Astrocyte (in vitro differentiated cells and primary cell): ENCODE data around the gene DENND4B. TPM values are rescaled to one million over a fixed set of nuclear protein-coding genes. Genes with fewer than 3 reads are reported as not detected.

ENCODE experiments used
- DNase-seq: peaks from one replicate; pipeline ENCODE4 v3.0.0-alpha.2; 2010; ENCODE audit warnings: low read depth
- FAIRE-seq: peaks from 2 replicates; lab custom pipeline; 2011; peaks lifted over from hg19 to GRCh38; lab: Jason Lieb, UNC
- H2AFZ ChIP-seq: 2 replicates; pipeline ENCODE4 v1.6.0; 2012; ENCODE audit warnings: low read depth, low read length, inconsistent platforms
- H3K27ac ChIP-seq: 2 replicates; pipeline ENCODE4 v1.5.1; 2011; ENCODE audit warnings: low read depth, low read length, inconsistent platforms
- H3K27me3 ChIP-seq: 2 replicates; pipeline ENCODE4 v1.6.0; 2011; ENCODE audit warnings: low read length, inconsistent platforms; ENCODE audit not compliant: insufficient read depth
- H3K36me3 ChIP-seq: 2 replicates; pipeline ENCODE4 v1.5.1; 2011; ENCODE audit warnings: low read length, inconsistent platforms; ENCODE audit not compliant: insufficient read depth
- H3K4me1 ChIP-seq: 2 replicates; pipeline ENCODE4 v1.5.1; 2011; ENCODE audit warnings: low read length, inconsistent platforms; ENCODE audit not compliant: insufficient read depth
- H3K4me2 ChIP-seq: 2 replicates; pipeline ENCODE4 v1.6.0; 2012; ENCODE audit warnings: low read length, inconsistent platforms
- H3K4me3 ChIP-seq: 2 replicates; pipeline ENCODE4 v1.5.1; 2011; ENCODE audit warnings: low read depth, mild to moderate bottlenecking, low read length, inconsistent platforms; ENCODE audit not compliant: insufficient read depth
- H3K79me2 ChIP-seq: 2 replicates; pipeline ENCODE4 v1.6.0; 2012; ENCODE audit warnings: mild to moderate bottlenecking, low read length, inconsistent platforms; ENCODE audit not compliant: insufficient read depth
- H3K9ac ChIP-seq: 2 replicates; pipeline ENCODE4 v1.6.0; 2012; ENCODE audit warnings: mild to moderate bottlenecking, low read length, inconsistent platforms
- H3K9me3 ChIP-seq: 2 replicates; pipeline ENCODE4 v1.5.1; 2012; ENCODE audit warnings: low read depth, mild to moderate bottlenecking, low read length, inconsistent platforms; ENCODE audit not compliant: insufficient read depth
- H4K20me1 ChIP-seq: 2 replicates; pipeline ENCODE4 v1.6.0; 2012; ENCODE audit warnings: low read length, inconsistent platforms; ENCODE audit not compliant: insufficient read depth
- H3K27ac Mint-ChIP-seq: one replicate; pipeline ENCODE4 v1.8.0; 2021; ENCODE audit warnings: mild to moderate bottlenecking, mixed read lengths; ENCODE audit not compliant: unreplicated experiment
- H3K27me3 Mint-ChIP-seq: one replicate; pipeline ENCODE4 v1.8.0; 2021; ENCODE audit warnings: low read depth, mixed read lengths; ENCODE audit not compliant: unreplicated experiment
- H3K36me3 Mint-ChIP-seq: one replicate; pipeline ENCODE4 v1.8.0; 2021; ENCODE audit warnings: low read depth, mixed read lengths; ENCODE audit not compliant: unreplicated experiment
- H3K4me1 Mint-ChIP-seq: one replicate; pipeline ENCODE4 v1.8.0; 2021; ENCODE audit warnings: low read depth, mixed read lengths; ENCODE audit not compliant: unreplicated experiment
- H3K4me3 Mint-ChIP-seq: one replicate; pipeline ENCODE4 v1.8.0; 2021; ENCODE audit warnings: mild to moderate bottlenecking, moderate library complexity, mixed read lengths; ENCODE audit not compliant: unreplicated experiment
- H3K9me3 Mint-ChIP-seq: one replicate; pipeline ENCODE4 v1.8.0; 2021; ENCODE audit warnings: mild to moderate bottlenecking, mixed read lengths; ENCODE audit not compliant: unreplicated experiment
- CTCF ChIP-seq: IDR thresholded peaks from 2 replicates; pipeline ENCODE4 v1.5.1; 2011; ENCODE audit warnings: low read depth, mild to moderate bottlenecking, inconsistent platforms, low read length, moderate library complexity; ENCODE audit not compliant: insufficient read depth
- EZH2 ChIP-seq: IDR thresholded peaks from 2 replicates; pipeline ENCODE4 v1.6.1; 2012; ENCODE audit warnings: mild to moderate bottlenecking, low read length, inconsistent platforms; ENCODE audit not compliant: insufficient read depth
- total RNA-seq: library from RNA; stranded (reverse); gene quantifications from 2 replicates; pipeline ENCODE4 v1.2.1, GENCODE V29; 2021

Gene DENND4B
- total RNA-seq, 1 donor from 2014 or later = 31.3 TPM

GRCh38 chr1:153963850-153964331, 17.4 kb upstream of the DENND4B start:
- H3K9ac ChIP-seq = peak overlapping the region; percentile 95
- peak overlapping the region; percentile 90 for H3K27ac ChIP-seq
- H3K4me3 ChIP-seq = peak overlapping the region; percentile 83
- peaks cover 27% of the 10 kb centered on the region for H3K4me1 Mint-ChIP-seq
- H3K27me3 Mint-ChIP-seq = no peaks in the 10 kb centered on the region
- DNase-seq (peak; percentile 58), FAIRE-seq (no peak)
- H3K4me1 ChIP-seq = peaks cover 36% of the 10 kb centered on the region
- peak overlapping the region; percentile 98 for H3K27ac Mint-ChIP-seq
- no peak for TF ChIP-seq CTCF
- H3K4me3 Mint-ChIP-seq = peak overlapping the region; percentile 93
- H3K9me3 ChIP-seq = no peaks in the 10 kb centered on the region
- H3K79me2 ChIP-seq = peaks cover 37% of the 10 kb centered on the region
- no peaks in the 10 kb centered on the region for H3K9me3 Mint-ChIP-seq
- no peaks in the 10 kb centered on the region for H3K36me3 ChIP-seq
- H3K4me2 ChIP-seq = peak overlapping the region; percentile 100
- peaks cover 8% of the 10 kb centered on the region for H3K36me3 Mint-ChIP-seq
- no peaks in the 10 kb centered on the region for H3K27me3 ChIP-seq
- peaks cover 11% of the 10 kb centered on the region for H4K20me1 ChIP-seq
- peak overlapping the region; percentile 59 for H2AFZ ChIP-seq

GRCh38 chr1:153963030-153963849, 16.7 kb upstream of the DENND4B start, which contains the start of gene SLC39A1:
Gene SLC39A1 (minus strand): TSS chr1:153963537. CDS start chr1:153962715, 822 bp downstream.
- H3K9me3 Mint-ChIP-seq = no peaks in the 10 kb centered on the region
- TF ChIP-seq EZH2 (no peak), CTCF (no peak)
- Histone ChIP-seq H3K79me2 (peaks cover 37% of the 10 kb centered on the region), H3K9ac (peak within 1 kb of the TSS; percentile 95), H3K4me3 (peak within 1 kb of the TSS; percentile 83), H3K27me3 (no peaks in the 10 kb centered on the region), H3K4me1 (peaks cover 34% of the 10 kb centered on the region), H3K36me3 (no peaks in the 10 kb centered on the region), H3K9me3 (no peaks in the 10 kb centered on the region), H2AFZ (peak within 1 kb of the TSS; percentile 84), H3K4me2 (peak within 1 kb of the TSS; percentile 100), H4K20me1 (peaks cover 11% of the 10 kb centered on the region), H3K27ac (peak within 1 kb of the TSS; percentile 90)
- peak within 1 kb of the TSS; percentile 98 for H3K27ac Mint-ChIP-seq
- FAIRE-seq (no peak), DNase-seq (peak; percentile 90)
- peaks cover 9% of the 10 kb centered on the region for H3K36me3 Mint-ChIP-seq
- peaks cover 28% of the 10 kb centered on the region for H3K4me1 Mint-ChIP-seq
- no peaks in the 10 kb centered on the region for H3K27me3 Mint-ChIP-seq
- H3K4me3 Mint-ChIP-seq = peak within 1 kb of the TSS; percentile 93
